GM19395 (cell line): Measurements from ENCODE around the gene CCNL1.

ENCODE experiments used
- ATAC-seq: cut with Tn5 transposase; IDR thresholded peaks from one replicate; pipeline ENCODE4 v1.9.1; 2021; ENCODE audit warnings: mild to moderate bottlenecking, moderate library complexity; ENCODE audit not compliant: unreplicated experiment

The CCNL1 gene

DNA sequence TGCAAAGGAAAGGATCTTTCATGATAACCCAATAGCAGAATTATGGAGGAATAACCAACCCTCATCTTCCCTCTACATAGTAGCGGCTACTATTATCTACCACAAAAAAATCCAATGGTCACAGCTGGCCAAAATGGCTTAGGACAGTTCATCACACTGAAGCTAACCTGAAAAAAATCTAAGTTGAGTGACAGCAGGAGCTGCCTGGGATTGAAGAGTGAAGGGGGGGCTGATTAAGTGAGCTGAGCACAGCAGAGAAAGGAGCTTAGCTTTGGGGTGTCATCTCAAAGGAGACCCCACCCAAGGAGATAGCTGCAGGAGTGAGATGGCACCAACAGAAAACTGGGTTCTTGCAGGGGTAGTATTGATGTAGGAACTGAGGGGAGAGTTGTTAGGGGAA lies 33.6 kb downstream of the CCNL1 start:
- ATAC-seq = no peak

DNA sequence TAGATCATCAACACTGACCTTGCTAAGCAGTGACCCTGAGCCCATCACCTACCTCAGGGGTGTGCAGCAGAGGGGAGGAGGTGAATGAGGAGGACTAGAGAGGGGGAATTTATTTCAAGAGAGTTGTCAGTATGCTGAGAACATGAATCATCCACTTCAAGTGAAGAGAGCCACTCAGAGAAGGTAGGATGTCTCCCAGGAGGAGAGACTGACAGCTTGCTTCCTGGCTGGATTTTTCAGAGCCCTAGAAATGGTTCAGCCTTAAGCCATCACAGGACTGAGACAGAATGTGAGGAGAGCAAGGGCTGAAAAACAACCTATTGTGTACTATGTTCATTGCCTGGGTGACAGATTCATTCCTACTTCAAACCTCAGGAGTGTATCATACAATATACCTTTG lies 34.8 kb downstream of the CCNL1 start:
- ATAC-seq = no peak

DNA sequence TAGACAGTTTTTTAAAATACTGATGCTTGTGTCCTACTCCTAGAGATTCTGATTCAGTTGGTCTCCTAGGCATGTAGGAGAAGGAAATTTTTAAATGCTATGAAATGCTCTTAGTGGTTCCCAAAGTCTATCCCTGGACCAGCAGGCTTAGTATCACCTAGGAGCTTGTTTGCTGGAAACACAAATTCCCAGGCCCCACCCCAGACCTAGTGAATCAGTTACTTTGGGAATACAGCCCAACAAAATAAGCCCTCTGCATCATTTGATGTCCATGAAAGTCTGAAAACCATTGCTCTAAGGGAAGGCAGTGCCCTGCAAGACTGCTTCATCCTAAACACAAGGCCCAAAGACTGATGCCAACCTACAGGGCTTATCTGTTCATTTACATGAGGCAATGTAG lies 36.3 kb downstream of the CCNL1 start:
- no peak for ATAC-seq

DNA sequence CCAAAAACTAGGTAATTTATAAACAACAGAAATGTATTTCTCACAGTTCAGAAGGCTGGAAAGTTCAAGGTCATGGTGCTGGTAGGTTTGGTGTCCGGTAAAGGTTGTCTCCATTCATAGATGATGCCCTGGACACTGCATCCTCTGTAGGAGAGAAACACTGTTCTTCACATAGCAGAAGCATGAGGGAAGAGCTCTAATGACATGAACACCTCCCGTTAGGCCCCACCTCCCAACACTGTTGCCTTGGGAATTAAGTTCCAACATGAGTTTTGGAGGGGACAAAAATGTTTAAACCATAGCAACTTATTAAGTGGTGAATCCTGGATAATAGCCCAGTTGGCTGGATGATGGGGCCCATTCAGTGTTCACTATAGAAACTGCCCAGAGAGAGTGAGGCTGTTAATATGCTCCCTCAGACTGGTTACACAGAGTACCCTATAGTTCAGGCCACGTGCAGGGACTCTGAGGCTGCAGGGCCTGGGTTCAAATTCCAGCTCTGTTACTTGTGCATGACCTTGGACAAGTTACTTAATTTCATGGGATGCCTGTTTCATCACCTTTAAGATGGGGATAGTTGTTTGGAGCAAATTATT lies 37.0 kb downstream of the CCNL1 start:
- no peak for ATAC-seq

DNA sequence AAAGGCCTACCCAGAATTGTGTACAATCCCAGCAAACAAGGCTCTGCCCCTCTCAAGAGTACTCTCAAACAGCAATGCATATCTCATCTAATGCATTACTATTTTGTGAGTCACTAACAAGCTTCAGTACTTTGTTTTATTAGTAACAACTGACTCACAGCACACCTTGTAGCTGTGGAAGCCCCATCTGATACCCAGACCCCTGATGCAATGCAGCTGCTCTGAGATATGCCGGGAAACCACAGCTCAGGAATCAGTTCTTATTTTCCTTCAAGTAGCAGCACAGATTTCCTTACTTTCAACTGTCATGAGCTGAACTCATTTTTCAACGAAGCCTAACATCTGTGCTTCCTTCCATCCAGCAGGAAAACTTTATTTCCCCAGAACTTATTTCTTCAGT lies 37.8 kb downstream of the CCNL1 start:
- no peak for ATAC-seq

DNA sequence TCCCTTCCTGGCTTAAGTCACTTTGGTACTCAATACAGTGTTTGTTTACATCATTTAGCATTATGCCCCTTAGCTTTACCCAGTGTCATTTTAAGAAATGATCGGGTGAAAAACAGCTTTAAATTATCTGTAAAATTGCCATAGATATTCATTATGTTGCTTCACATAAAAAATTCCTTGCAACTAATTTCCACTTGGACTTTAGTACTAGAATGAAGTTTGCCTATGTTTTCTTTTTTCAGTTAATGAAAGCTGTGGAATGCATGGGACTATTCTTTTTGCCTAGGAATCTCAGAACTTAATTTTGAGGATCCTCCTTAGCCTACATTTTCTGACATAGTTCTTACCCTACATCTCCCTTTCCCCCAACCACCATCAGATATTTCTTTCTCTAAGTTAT lies 38.4 kb downstream of the CCNL1 start:
- ATAC-seq = no peak

DNA sequence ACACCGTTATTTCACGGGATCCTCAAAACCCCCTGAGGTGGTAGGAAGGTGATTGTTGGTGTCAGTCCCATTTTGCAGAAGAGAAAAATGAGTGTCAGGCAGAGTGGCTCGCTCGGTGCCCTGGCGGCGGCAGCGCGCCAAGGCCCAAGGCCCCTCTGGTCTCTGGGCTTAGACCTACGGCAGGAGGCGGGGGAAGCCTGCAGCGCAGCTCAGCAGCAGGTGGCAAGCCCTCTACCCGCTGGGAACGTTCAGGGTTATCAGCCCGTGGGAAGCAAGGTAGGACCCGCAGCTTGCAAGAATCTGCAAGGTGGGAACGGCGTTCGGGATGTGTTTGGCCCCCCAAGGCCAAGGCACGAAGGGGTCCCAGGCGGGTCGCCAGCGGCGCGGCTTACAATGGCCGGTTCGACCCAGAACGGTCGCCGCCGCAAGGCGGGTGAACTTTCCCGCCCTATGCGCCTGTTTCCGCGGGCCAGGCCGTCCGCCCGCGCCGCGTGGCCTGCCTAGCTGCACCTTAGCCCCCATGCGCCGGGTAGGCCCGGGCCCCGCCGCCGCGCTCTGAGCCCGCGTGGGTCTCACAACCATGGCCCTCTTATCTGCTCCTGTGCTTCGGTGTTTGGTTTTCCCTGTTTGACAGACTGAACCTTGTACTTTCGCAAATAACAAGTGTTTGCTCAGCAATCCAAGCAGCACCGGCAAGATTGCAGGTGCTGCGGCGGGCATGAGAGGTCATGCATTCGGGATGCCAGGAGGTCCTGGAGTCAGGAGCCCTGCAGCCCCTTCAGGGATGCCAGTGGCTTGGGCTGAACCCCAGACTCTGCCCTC lies 39.7 kb downstream of the CCNL1 start:
- ATAC-seq = no peak

DNA sequence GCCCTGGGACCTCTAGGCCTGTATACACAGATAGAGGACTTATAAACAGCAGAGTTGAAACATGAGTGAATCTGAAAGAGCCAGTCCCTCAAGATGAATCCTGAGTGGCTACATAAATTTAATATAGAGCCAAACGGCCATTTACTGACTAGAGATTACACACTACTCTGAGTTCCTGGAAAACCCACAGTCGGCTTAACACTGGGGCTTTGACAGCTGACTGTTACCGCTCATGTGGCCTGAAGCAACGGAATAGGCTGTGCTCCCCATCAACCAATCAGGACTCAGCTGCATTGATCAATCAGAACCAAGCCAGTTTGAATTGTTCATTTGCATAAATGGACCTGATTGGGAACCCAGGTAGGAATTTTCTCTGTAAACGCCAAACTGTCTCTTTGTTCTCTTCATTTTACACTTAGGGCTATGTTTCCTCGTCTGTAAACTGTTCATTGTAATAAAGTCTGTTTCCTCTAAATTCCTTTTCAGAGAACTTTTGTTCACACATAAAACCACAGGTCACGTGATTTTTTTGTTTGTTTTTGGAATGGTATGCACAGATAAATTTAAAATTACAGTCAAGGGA lies 40.5 kb downstream of the CCNL1 start:
- ATAC-seq = no peak

DNA sequence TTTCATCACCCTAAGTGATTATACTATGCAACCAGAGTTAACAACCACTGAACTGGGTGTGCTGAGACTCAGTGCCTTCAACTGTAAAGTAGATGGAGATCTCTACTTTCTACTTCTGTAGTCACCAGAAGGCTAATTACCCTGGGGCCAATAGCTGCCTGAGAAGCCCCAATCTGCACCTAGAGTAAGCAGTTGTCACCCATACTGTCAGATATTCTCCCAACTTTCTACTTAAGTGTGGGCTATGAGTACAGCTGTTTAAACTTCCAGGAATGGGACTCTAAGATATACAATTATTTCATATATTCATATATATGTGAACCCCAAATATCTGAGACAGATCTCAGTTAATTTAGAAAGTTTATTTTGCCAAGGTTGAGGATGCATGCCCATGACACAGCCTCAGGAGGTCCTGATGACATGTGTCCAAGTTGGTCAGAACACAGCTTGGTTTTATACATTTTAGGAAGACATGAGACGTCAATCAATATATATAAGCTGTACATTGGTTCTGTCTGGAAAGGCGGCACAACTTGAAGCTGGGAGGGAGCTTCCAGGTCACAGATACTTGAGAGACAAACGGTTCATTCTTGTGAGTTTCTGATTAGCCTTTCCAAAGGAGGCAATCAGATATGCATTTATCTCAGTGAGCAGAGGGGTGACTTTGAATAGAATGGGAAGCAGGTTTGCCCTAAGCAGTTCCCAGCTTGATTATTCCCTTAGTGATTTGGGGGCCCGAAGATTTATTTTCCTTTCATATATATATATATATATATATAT lies 41.9 kb downstream of the CCNL1 start:
- no peak for ATAC-seq

DNA sequence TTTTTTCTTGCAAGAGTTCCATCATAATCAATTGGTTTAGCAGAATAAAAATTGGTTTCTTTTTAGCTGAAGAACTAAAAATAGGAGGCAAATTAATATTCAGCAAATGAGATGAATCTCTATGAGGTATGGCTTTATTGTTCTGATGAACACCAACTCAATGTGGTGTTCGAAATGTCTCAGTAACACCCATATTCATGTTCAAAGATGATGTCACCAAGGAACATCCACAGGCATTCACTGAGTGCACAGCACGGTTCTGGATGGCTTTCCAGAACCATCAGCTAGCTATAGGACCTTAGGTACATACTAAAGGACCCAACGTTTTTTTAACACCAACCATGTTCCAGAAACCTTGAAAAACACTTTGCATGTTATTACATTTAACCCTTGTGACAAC lies 42.7 kb downstream of the CCNL1 start:
- no peak for ATAC-seq

DNA sequence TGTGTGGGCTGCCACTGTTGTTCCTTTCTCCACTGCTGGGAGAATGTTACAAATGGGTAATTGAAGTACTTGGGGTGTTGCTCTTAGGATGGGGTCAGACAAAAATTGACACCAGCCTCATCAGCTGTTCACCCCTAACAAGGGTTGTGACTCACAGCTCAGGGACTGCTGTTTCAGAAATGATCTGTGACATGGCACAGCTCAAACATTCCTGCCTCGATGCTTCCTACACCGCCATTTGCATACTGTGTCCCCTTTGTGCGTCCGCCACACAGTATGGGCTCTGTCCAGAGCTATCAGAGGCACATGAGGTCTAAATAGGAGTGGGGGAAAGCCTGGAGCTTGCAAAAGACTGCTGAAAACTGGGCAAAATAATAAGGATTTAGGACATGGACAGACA lies 43.9 kb downstream of the CCNL1 start:
- no peak for ATAC-seq

DNA sequence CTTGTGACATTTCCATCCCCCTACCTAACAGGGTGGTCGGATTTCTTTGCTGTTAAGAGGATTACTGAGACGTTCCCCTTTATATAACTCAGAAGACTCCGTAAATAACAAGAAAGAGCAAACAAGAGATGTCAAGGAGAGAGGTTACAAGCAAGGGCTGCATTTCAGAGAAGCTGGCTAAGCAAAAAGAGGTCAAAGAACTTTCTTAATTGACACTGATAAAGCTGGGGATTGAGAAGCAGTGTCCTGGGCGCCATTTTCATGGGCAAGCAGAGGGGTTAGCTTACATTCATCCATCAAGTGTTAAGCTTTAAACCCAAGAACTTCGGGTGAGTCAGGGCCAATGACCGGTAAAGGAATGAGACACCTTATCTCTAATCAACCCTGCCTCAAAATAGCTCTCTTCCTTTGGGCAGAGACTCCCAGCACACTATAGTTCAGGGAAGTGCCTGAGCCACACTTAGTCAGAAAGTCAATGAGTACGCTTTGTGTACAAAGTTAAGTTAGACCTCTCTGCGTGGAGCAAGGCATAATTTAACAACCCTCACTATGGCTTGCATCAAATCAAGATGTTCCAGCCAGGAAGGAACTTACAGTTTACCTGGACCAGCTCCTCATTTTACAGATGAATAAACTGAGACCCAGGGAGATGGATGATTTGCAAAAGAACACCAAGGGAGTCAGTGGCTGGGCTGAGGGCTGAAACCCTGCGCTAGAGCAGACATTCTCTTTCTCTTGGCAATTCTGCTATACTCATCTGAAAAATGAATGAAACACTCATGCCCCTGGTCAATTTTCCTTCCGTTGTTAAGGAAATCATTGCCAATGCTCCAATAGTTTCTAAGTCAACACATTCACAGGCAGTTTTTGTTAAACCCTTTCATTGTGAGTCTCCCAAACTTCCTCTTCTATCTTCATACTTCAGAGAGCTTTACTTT lies 44.6 kb downstream of the CCNL1 start:
- ATAC-seq = no peak

DNA sequence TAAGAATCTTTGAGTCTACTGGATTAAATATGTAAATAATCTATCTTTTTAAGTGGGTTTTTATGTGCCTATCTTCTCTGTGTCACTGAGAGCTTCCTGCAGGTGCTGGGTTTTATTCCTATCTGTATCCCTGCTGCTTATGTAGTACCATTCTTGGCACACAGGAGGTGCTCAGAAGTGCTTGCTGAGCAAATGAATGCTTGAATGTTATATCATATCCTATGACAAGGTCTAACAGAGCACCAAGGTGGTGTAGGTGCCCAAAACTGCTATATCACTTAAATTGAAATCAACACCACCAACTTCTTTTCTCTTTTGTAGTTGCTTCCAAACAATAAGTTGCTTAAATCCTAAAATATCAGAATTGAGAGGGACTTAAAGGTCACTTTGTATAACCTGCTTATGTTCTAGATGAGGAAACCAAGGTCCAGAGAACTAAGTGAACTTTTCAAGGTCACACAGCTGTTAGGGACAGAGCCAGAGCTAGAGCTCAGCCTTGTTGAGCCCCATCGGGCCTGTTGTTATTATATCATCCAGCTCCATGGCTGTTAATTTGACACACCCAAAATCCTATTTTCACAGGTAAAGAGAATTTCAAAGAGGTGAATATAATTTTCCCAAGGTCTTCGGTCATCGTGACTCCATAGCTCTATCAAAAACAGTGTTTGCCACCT lies 46.0 kb downstream of the CCNL1 start:
- no peak for ATAC-seq

DNA sequence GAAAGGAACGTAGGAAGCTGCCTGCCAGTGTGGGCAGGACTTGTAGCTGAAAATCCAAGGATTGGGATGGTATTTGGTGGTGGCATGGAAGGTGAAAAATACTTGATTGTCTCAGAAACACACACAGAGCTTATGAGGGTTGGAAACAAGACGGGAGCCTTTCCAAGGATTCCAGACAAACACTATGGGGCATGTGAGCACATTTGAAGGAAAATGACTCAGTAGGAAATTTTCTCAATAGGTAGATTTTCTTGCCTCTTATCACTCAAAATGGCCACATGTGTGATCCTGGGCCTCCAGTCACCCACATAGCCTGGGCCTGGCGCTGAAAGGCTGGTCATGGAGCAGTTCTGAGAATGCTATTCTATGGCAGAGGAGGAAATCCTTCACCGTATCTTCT lies 47.4 kb downstream of the CCNL1 start:
- no peak for ATAC-seq

DNA sequence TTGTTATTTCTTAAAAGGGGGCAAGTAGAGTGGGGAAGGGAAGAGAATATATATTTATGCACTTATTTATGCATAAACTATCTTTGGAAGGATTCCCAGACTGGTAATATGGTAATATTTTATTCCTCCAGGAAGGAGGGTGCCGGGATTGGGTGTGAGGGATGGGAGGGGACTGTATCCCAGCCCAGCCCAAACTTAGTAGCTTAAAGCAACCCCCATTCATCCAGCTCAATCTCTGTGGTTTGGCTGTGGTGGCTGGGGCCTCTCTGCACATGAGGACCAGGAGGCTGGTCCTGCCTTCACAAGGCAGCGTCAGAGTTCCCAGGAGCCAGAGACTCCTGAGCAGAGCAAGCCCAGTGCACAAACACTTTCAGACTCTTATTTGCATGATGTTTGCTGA lies 48.4 kb downstream of the CCNL1 start:
- no peak for ATAC-seq

DNA sequence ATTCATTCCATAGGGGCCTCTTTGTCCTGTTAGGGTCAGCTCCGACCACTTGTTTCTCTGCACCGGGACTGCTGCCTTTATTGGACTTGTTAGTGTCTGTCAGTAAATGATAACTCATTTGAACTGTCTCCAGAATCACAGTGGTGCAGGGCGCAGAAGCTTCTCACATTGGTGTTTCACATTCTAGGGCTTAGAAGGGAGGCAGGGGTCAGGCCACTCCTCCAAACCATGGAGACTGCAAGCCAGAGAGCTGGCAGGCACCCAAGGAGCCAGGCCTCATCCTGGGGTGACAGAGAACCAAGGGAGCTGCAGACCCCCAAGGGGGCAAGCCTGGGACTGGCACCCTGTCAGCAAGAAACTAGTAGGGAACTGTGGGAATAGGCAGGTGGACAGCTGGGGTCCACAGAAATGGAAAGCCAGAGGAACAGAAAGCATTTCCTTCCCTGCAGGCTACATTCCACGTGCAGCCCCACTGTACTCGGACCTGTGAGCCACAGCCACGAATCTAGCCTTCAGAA lies 49.1 kb downstream of the CCNL1 start:
- no peak for ATAC-seq

DNA sequence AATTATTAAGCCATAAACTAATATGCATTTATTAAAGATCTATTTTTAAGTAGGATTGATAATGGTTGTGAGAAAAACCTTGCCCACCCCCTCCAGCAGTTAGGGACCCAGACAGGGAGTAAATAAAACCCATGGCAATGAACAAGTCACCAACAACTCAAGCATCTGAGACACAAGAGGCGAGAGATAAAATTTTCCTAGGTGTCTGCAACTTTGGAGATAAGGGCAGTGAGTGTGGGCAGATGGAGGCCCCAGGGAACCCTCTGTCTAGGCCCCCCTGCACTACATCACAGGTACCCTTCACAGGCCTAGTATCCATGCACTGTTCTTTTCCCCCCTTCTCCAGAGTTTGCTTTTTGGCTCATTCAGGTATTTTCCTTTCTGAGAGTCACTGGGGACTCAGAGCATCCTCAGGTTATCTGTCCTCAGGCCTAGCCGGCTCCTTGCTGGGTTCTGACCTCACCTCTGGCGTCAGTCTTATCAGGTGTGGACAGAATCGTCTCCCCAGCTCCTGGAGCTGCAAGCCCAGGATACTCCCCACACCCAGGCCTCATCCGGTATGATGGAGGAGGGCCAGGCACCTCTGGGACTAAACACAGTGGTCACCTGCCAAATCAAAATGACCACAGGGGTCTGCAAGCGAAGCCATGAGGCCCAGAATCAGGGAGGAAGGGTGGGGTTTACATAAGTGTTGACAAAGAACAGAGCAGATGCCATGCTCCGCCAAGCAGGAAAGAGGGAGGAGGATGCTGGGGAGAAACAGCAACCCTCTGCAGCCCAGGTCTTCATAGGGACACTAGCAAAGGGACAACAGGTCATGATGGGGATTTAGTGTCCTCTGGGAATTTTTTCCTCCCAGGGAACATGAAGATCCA lies 50.4 kb downstream of the CCNL1 start:
- ATAC-seq = no peak

DNA sequence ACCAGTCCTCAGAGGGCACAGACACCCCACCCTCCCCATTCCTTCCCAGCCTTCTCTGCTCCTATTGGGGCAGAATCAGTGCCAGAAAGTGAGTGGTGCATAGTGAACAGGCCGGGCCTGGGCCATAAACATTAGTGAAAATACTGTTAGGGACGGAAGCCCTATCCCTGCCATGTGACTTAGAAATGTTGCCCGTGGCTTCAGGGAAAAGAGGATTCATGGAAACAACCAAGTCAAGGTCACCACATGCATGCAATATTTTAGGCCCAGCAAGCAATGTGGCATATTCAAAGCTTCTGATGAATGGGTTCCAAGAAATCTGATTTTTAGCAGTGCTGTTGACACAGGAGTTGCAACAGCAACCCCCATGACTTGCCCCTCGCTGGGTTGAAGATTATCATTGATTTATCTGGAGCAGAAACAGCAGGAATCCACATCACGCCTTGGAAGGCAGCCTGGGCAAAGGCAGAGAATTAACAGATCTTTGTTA lies 52.3 kb downstream of the CCNL1 start:
- no peak for ATAC-seq

DNA sequence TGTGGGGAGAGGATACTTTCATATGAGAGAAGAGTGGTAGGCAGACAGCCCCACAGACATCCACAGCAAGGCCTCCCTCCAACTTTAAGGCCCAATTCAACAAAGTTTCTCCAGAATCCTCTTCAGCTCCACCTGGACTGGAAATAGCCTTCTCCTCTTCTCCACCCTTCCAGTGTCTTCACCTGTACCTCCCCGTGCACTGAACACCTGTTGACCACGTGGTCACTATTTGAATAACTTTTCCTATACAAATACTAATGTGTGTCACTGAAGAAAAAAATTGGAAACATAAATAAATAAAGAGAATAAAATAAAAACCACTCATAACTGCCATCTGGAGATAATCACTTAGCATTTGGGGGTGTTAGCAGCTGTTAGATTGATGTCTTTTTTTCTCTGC lies 52.9 kb downstream of the CCNL1 start:
- no peak for ATAC-seq
